SU-DHL-6 (cell line): ENCODE data around the gene CASS4.

Experiments used
- H2AFZ ChIP-seq: fragments of 200-600 bp; sonication (generic); 2 replicates; pipeline ENCODE4 v1.6.1; 2014; ENCODE audit warnings: low read depth, mild to moderate bottlenecking, moderate library complexity, mixed read lengths, antibody characterized with exemption, low read length; ENCODE audit not compliant: severe bottlenecking
- H3F3A ChIP-seq: fragments of 200-600 bp; shearing (Covaris generic); 2 replicates; pipeline ENCODE4 v1.6.0; 2016; ENCODE audit warnings: antibody characterized with exemption, mild to moderate bottlenecking; ENCODE audit not compliant: insufficient read depth
- H3K27ac ChIP-seq: fragments of 200-600 bp; sonication (generic); 2 replicates; pipeline ENCODE4 v1.5.1; 2016; ENCODE audit warnings: low read depth, mild to moderate bottlenecking, low read length, moderate library complexity, mixed read lengths
- H3K27me3 ChIP-seq: fragments of 200-600 bp; sonication (generic), shearing (Covaris generic); 2 replicates; pipeline ENCODE4 v1.6.0; 2014; ENCODE audit warnings: mild to moderate bottlenecking, low read length
- H3K36me3 ChIP-seq: fragments of 200-600 bp; sonication (generic); 2 replicates; pipeline ENCODE4 v1.6.1; 2014; ENCODE audit warnings: mild to moderate bottlenecking, low read length, mixed read lengths
- H3K4me2 ChIP-seq: fragments of 300-600, 200-600 bp; shearing (Covaris generic), sonication (generic); 2 replicates; pipeline ENCODE4 v1.6.0; 2014; ENCODE audit warnings: low read length, low read depth, mild to moderate bottlenecking; ENCODE audit not compliant: poor library complexity, severe bottlenecking
- H3K4me3 ChIP-seq: fragments of 200-600 bp; sonication (generic); 2 replicates; pipeline ENCODE4 v1.5.1; 2014; ENCODE audit warnings: antibody characterized with exemption, low read length, mild to moderate bottlenecking, mixed read lengths; ENCODE audit not compliant: insufficient read depth, poor library complexity, severe bottlenecking
- H3K79me2 ChIP-seq: fragments of 200-600 bp; sonication (generic); 2 replicates; pipeline ENCODE4 v1.6.1; 2014; ENCODE audit warnings: mild to moderate bottlenecking, low read length, moderate library complexity; ENCODE audit not compliant: insufficient read depth
- H3K9ac ChIP-seq: fragments of 200-600 bp; sonication (generic); 2 replicates; pipeline ENCODE4 v1.7.0; 2014; ENCODE audit warnings: mild to moderate bottlenecking, low read length
- H3K9me2 ChIP-seq: fragments of 200-600 bp; sonication (generic); replicated peaks from 2 replicates; pipeline ENCODE4 v1.6.1; 2014; ENCODE audit warnings: low read length; ENCODE audit not compliant: insufficient read depth
- H3K9me3 ChIP-seq: fragments of 200-600 bp; sonication (generic); 2 replicates; pipeline ENCODE4 v1.6.1; 2014; ENCODE audit warnings: low read length, mixed read lengths; ENCODE audit not compliant: insufficient read depth
- H4K20me1 ChIP-seq: fragments of 200-600 bp; sonication (generic); 2 replicates; pipeline ENCODE4 v1.6.1; 2014; ENCODE audit warnings: low read depth, mild to moderate bottlenecking, antibody characterized with exemption, low read length, moderate library complexity, mixed read lengths
- CTCF ChIP-seq: fragments of 200-600 bp; sonication (generic); IDR thresholded peaks from one replicate; pipeline ENCODE4 v1.5.1; 2017; ENCODE audit warnings: antibody characterized with exemption, mild to moderate bottlenecking, low read length, moderate library complexity; ENCODE audit not compliant: insufficient read depth, poor library complexity, severe bottlenecking
- EZH2phosphoT487 ChIP-seq: fragments of 200-600 bp; sonication (generic), shearing (Covaris generic); conservative IDR thresholded peaks from 2 replicates; pipeline ENCODE4 v1.6.1; 2018; ENCODE audit warnings: mild to moderate bottlenecking, antibody characterized with exemption, low read length, moderate library complexity, mixed read lengths

The CASS4 gene

GRCh38 chr20:56368351-56369134 is 43.5 kb upstream of the CASS4 start:
- Histone ChIP-seq H3K27me3 (no peaks in the 10 kb centered on the region), H4K20me1 (no peaks in the 10 kb centered on the region), H3K4me3 (no peak overlapping the region), H3K36me3 (peaks cover 16% of the 10 kb centered on the region; the same call in 1 of the 2 replicates), H3K27ac (no peak overlapping the region), H3K79me2 (no peaks in the 10 kb centered on the region), H3K9ac (no peak overlapping the region), H3K4me2 (no peak overlapping the region), H3K9me3 (no peaks in the 10 kb centered on the region), H2AFZ (no peak overlapping the region), H3F3A (peaks cover 18% of the 10 kb centered on the region; the same call in 1 of the 2 replicates), H3K9me2 (no peaks in the 10 kb centered on the region)
- TF ChIP-seq EZH2phosphoT487 (no peak), CTCF (no peak)

GRCh38 chr20:56369179-56369578 is 42.9 kb upstream of the CASS4 start:
- Histone ChIP-seq H3K4me3 (no peak overlapping the region), H3F3A (peaks cover 18% of the 10 kb centered on the region; the same call in 1 of the 2 replicates), H3K36me3 (peaks cover 19% of the 10 kb centered on the region; the same call in 1 of the 2 replicates), H3K27ac (no peak overlapping the region), H3K79me2 (no peaks in the 10 kb centered on the region; the same call in 1 of the 2 replicates), H3K4me2 (no peak overlapping the region), H3K27me3 (no peaks in the 10 kb centered on the region), H3K9me3 (no peaks in the 10 kb centered on the region), H2AFZ (no peak overlapping the region), H3K9me2 (no peaks in the 10 kb centered on the region), H4K20me1 (no peaks in the 10 kb centered on the region), H3K9ac (no peak overlapping the region)
- no peak for TF ChIP-seq CTCF

GRCh38 chr20:56371977-56372376 is 40.1 kb upstream of the CASS4 start:
- Histone ChIP-seq H4K20me1 (peaks cover 11% of the 10 kb centered on the region; the same call in 1 of the 2 replicates), H3F3A (peaks cover 18% of the 10 kb centered on the region; the same call in 1 of the 2 replicates), H3K9me2 (no peaks in the 10 kb centered on the region), H3K27ac (no peak overlapping the region), H3K79me2 (peaks cover 17% of the 10 kb centered on the region), H2AFZ (no peak overlapping the region), H3K36me3 (peaks cover 35% of the 10 kb centered on the region; the same call in 1 of the 2 replicates), H3K27me3 (no peaks in the 10 kb centered on the region), H3K4me2 (no peak overlapping the region), H3K9me3 (no peaks in the 10 kb centered on the region), H3K9ac (no peak overlapping the region), H3K4me3 (no peak overlapping the region)
- TF ChIP-seq EZH2phosphoT487 = no peak
- TF ChIP-seq CTCF = no peak
